Glomerular visceral epithelial cell (primary cell): Measurements from ENCODE around the gene SAA4.
"Not testable (repeated sequence)": the region's sequence is repeated elsewhere in the genome, so short reads cannot be mapped to it uniquely, and the experiment has no call there.

Source experiments
- DNase-seq: peaks from one replicate; pipeline ENCODE4 v3.0.0-alpha.2; 2016; ENCODE audit errors: extremely low spot score

SAA4 gene, protein sequence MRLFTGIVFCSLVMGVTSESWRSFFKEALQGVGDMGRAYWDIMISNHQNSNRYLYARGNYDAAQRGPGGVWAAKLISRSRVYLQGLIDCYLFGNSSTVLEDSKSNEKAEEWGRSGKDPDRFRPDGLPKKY

GRCh38 chr11:18236664-18237356 lies at the start of gene SAA4:
TSS of gene SAA4 (minus strand) at chr11:18236802. CDS start at chr11:18235926, 876 bp downstream.
- DNase-seq, result no peak

- no peak for DNase-seq
Measured at GRCh38 chr11:18285841-18286240, 49.2 kb upstream of the SAA4 start.

- DNase-seq, result no peak
Measured at GRCh38 chr11:18282626-18283025, 46.0 kb upstream of the SAA4 start.

GRCh38 chr11:18280438-18281045 lies 43.9 kb upstream of the SAA4 start:
- no peak for DNase-seq

DNA sequence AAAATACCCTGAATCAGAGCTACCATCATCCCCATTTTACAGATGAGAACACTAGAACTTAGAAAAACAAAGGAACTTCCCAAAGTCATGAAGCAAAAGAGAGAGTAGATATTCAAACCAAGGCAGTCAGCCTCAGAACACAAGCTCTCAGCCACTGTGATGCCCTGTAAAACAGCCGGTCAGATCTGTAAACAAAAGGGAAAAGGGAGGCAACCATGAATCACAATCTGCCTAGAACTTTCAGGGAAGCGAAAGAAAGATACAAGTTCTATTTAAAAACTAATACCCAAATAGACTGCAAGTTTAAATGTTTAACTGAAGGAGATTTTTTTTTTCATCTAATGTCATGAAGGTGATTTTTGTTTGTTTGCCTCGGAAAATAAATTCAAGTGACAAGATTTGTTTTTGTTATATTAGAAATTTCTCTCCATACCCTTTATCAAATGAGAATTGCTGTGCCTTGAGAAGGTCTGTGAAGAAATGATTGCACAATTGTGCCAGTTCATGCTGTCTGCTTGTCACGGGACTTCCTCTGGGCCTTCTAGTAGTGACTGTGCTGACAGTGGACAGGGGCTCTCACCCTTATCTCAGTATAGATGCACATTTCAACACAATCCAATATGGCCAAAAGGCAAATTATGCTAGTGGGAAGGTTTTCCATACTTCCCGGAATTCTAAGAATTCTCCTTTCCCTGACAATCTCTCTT lies 41.1 kb upstream of the SAA4 start:
- no peak for DNase-seq

DNA sequence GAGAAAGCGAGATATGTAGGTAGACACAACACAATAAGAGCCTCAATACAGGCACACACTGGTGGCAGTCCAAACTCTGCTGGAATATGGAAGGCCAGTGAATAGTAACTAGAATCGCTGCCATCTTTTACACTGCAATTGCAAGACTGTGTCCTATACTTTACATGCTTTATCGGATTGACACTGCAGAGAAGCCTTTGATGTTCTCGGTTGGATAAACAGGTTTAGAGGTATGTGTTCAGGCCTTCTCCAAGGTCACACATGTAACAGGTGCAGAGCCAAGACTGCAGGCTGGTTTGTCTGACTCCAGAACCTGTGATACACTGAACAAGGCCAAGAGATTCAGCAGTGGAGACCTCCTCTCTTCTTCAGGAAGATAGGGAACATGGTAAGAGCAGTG lies 34.6 kb upstream of the SAA4 start:
- no peak for DNase-seq

GRCh38 chr11:18270102-18270501 lies 33.5 kb upstream of the SAA4 start:
- DNase-seq, result no peak

GRCh38 chr11:18269252-18269651 lies 32.6 kb upstream of the SAA4 start:
- DNase-seq, result not testable (repeated sequence)

GRCh38 chr11:18267335-18268133 lies 30.9 kb upstream of the SAA4 start:
- DNase-seq, result not testable (repeated sequence)

GRCh38 chr11:18265949-18266348 lies 29.3 kb upstream of the SAA4 start, which contains the start of gene SAA1:
TSS of gene SAA1 (plus strand) at chr11:18266264. CDS start at chr11:18266888, 624 bp downstream.
- peak; percentile 83 for DNase-seq

- DNase-seq, result no peak
Measured at GRCh38 chr11:18264677-18265555, 28.3 kb upstream of the SAA4 start.

DNA sequence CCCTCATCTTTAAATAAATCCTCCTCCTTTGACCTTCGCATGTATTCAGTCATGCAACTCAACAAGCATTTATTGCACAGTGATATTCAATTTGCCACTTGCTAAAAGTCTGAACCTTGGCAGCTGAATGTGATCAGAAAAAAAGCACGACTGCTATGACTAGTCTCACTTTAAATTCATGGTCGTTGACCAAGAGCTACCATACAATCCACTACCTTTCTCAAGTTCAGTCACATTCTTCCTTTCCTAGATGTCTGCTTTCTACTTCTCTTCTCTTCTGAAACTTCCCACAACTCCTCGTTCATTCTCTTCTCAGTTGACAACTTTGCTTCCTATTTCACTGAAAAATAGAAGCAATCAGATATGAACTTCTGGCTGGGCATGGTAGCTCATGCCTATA lies 27.4 kb upstream of the SAA4 start:
- no peak for DNase-seq

DNA sequence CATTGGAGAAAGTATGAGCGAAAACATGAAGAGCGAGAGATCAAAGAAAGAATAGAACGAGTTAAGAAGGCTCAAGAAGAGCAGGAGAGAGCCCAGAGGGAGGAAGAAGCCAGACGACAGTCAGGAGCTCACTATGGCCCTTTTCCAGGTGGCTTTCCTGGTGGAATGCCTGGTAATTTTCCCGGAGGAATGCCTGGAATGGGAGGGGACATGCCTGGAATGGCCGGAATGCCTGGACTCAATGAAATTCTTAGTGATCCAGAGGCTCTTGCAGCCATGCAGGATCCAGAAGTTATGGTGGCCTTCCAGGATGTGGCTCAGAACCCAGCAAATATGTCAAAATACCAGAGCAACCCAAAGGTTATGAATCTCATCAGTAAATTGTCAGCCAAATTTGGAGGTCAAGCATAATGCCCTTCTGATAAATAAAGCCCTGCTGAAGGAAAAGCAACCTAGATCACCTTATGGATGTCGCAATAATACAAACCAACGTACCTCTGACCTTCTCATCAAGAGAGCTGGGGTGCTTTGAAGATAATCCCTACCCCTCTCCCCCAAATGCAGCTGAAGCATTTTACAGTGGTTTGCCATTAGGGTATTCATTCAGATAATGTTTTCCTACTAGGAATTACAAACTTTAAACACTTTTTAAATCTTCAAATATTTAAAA lies 26.2 kb upstream of the SAA4 start:
- DNase-seq, result not testable (repeated sequence)

GRCh38 chr11:18261721-18262120 lies 25.1 kb upstream of the SAA4 start:
- no peak for DNase-seq

- DNase-seq, result no peak
Measured at GRCh38 chr11:18259259-18259658, 22.7 kb upstream of the SAA4 start.

DNA sequence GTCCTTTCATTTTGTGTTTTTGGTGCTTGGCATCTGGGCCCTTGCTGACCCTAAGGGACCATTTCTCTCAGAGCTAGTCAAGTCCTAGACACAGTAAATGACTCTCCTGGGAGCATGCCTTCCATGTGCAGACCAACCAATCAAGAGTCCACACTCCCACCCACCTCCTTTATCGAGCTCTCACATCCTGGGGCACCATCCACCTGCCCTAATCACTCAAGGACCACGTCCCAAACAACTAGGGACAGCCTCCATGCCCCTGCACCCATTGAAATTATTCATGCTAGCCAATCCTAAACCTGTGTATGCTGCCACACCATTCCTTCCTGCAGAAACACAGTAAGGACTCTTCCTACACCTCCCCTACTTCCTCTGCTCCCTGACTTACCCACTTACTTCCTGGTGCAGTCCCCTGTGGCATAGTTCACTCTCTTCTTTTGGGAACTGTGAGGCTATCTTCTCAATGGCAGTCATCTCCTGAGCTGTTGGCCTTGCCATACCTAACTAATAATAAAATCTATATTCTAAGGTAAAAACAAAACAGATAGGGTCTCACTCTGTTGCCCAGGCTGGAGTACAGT lies 18.3 kb upstream of the SAA4 start:
- no peak for DNase-seq

- DNase-seq, result no peak
Measured at GRCh38 chr11:18253778-18254338, 17.3 kb upstream of the SAA4 start.

GRCh38 chr11:18253233-18253632 lies 16.6 kb upstream of the SAA4 start:
- no peak for DNase-seq

GRCh38 chr11:18248561-18248960 lies 12.0 kb upstream of the SAA4 start, which contains the start of gene SAA2:
TSS of gene SAA2 (minus strand) at chr11:18248668. CDS start at chr11:18248011, 657 bp downstream.
- DNase-seq, result peak; percentile 88
